ENCODE data around the gene ASPRV1. TPM values are rescaled to one million over a fixed set of nuclear protein-coding genes. Genes with fewer than 3 reads are reported as not detected.
"Not testable (repeated sequence)": the region's sequence is repeated elsewhere in the genome, so short reads cannot be mapped to it uniquely, and the experiment has no call there.

ASPRV1 gene
- total and polyA plus RNA-seq, 3 donors from 2014 or later = 3.5 to 9.2 (median 8.2) TPM

DNA sequence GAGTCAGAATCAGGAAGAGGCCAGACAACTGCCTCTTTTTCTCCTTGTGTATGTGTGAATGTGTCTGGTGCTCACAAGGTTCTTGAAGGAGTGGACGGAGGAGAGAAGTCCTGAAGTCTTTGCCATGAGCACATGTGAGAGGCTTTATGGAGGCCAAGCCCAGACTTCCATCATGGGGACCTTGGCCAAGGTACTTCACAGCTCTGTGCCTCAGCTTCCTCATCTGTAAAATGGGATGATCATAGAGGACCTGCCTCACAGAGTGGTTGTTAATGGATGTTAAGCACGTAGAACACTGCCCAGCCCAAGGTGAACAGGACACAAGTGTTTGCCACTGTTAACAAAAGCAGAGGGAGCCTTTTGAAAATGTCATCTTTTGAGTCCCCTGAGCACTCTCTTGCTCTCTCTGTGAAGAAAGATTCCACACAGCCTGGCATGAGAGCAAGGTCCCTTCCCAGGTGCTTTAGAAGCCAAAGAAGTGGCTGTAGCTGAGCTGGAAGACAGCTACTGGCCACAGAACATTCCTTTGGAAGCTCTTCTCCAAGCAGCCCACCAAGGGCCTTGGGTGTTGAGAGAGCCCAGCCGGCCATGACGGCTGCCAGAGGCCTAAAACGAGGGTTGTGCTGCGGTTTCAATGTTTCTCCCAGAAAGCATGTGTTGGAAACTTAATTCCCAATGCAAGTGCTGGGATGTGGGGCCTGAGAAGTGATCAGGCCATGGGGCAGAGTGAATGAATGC lies 41.8 kb upstream of the ASPRV1 start:
- TF ChIP-seq POLR2A (IDR thresholded peaks at IDR 0.05) = no peak
- TF ChIP-seq CTCF (IDR thresholded peaks at IDR 0.05) = no peak
- intact Hi-C loops (cut with DNase I; ENCODE audit: low total_unique reads) = no loop called here

DNA sequence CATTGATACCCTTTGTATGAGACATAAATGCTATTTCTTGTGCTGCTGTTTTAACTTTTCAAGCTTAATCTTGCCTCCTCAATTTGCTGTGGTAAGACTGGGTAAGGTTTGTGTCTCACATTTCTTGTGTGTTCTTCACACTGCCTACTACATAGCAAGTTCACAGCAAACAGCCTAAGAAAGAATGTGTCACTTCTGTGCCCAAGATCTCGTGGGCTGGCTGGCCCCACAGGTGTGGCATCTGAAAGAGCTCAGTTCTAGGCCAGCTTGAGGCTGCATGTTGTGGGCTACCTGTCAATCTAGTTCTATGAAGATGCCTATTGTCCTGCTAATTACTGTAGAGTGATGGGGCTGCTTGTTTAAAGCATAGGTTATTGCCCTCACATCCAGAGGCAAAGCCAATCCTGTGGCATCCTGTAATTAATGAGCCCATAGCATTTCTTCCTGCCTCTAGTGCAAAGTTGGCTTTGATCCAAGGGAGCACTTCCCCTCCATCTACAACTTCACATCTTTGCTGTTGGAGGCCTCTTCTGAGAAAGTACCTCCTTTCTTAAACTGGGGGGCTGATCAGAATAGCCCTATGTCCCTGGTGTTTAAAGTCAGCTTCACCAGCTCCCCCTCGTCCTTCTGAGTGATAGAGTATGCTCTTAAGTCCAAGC lies 40.9 kb upstream of the ASPRV1 start:
- Histone ChIP-seq H3K36me3 (ENCODE audit: low read depth, missing control alignments) (no peaks in the 10 kb centered on the region), H3K27me3 (no peaks in the 10 kb centered on the region), H3K9me3 (no peaks in the 10 kb centered on the region), H3K4me3 (no peak overlapping the region), H3K4me1 (no peaks in the 10 kb centered on the region), H3K27ac (no peak overlapping the region)
- DNase-seq = no peak
- no peak for TF ChIP-seq CTCF (IDR thresholded peaks at IDR 0.05)
- no peak for TF ChIP-seq POLR2A (IDR thresholded peaks at IDR 0.05)
- 78 to 81% methylated on average over 2 of the region's 2 CpGs for WGBS, 2 donors
- intact Hi-C loops (cut with DNase I; ENCODE audit: low total_unique reads) = no loop called here

More for the DNA sequence above, 41.8 kb upstream of the ASPRV1 start:
- Histone ChIP-seq H3K27me3 (no peaks in the 10 kb centered on the region), H3K36me3 (ENCODE audit: low read depth, missing control alignments) (no peaks in the 10 kb centered on the region), H3K4me1 (no peaks in the 10 kb centered on the region), H3K4me3 (no peak overlapping the region), H3K9me3 (no peaks in the 10 kb centered on the region), H3K27ac (no peak overlapping the region)
- no peak for DNase-seq
- WGBS, 2 donors = 91 to 95% methylated on average over 6 of the region's 6 CpGs

DNA sequence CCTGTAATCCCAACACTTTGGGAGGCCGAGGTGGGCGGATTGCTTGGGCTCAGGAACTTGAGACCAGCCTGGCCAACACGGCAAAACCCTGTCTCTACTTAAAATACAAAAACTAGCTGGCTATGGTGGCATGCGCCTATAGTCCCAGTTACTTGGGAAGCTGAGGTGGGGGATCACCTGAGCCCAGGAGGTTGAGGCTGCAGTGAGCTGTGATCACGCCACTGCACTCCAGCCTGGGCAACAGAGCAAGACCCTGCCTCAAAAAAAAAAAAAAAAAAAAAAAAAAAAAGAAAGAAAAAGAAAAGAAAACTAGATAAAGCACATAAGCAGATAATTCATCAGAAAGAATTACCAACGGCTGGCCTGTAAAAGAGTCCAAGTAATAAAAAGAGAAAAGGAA lies 39.1 kb upstream of the ASPRV1 start:
- H3K4me1 ChIP-seq; H3K9me3 ChIP-seq; intact Hi-C loops (cut with DNase I; ENCODE audit: low total_unique reads); H3K36me3 ChIP-seq (ENCODE audit: low read depth, missing control alignments); H3K27me3 ChIP-seq; DNase-seq; H3K27ac ChIP-seq; H3K4me3 ChIP-seq: not testable (repeated sequence)
- 96% methylated on average over 5 to 6 of the region's 6 CpGs for WGBS, 2 donors

GRCh38 chr2:69998761-69999160 lies 37.3 kb upstream of the ASPRV1 start:
- Histone ChIP-seq H3K4me1 (no peaks in the 10 kb centered on the region), H3K9me3 (no peaks in the 10 kb centered on the region), H3K27me3 (no peaks in the 10 kb centered on the region), H3K36me3 (ENCODE audit: low read depth, missing control alignments) (no peaks in the 10 kb centered on the region), H3K4me3 (no peak overlapping the region), H3K27ac (no peak overlapping the region)
- intact Hi-C loops (cut with DNase I; ENCODE audit: low total_unique reads) = no loop called here
- WGBS, 2 donors = 88 to 100% methylated on average over 6 of the region's 6 CpGs
- TF ChIP-seq CTCF (IDR thresholded peaks at IDR 0.05) = no peak
- no peak for TF ChIP-seq POLR2A (IDR thresholded peaks at IDR 0.05)
- no peak for DNase-seq

- no peaks in the 10 kb centered on the region for H3K4me1 ChIP-seq
- TF ChIP-seq POLR2A (IDR thresholded peaks at IDR 0.05) = no peak
- no peak for TF ChIP-seq CTCF (IDR thresholded peaks at IDR 0.05)
- no peaks in the 10 kb centered on the region for H3K27me3 ChIP-seq
- no peaks in the 10 kb centered on the region for H3K36me3 ChIP-seq (ENCODE audit: low read depth, missing control alignments)
- H3K4me3 ChIP-seq = no peak overlapping the region
- DNase-seq = no peak
- WGBS, 2 donors = 92 to 93% methylated on average over 11 of the region's 11 CpGs
- intact Hi-C loops (cut with DNase I; ENCODE audit: low total_unique reads) = no loop called here
- no peaks in the 10 kb centered on the region for H3K9me3 ChIP-seq
- H3K27ac ChIP-seq = no peak overlapping the region
These were observed 35.8 kb upstream of the ASPRV1 start for GRCh38 chr2:69997015-69997830.

All from testis (tissue), 3 donors.